Ishikawa (cell line): ENCODE results near the gene C1QTNF4.

Experiments
- TAF1 ChIP-seq: IDR thresholded peaks from 2 replicates; pipeline ENCODE4 v1.6.1; 2012; ENCODE audit warnings: low read depth, mild to moderate bottlenecking
- TEAD4 ChIP-seq: IDR thresholded peaks from 2 replicates; pipeline ENCODE4 v1.6.1; 2012
- YY1 ChIP-seq: IDR thresholded peaks from 2 replicates; pipeline ENCODE4 v1.6.1; 2012; ENCODE audit warnings: low read depth

DNA sequence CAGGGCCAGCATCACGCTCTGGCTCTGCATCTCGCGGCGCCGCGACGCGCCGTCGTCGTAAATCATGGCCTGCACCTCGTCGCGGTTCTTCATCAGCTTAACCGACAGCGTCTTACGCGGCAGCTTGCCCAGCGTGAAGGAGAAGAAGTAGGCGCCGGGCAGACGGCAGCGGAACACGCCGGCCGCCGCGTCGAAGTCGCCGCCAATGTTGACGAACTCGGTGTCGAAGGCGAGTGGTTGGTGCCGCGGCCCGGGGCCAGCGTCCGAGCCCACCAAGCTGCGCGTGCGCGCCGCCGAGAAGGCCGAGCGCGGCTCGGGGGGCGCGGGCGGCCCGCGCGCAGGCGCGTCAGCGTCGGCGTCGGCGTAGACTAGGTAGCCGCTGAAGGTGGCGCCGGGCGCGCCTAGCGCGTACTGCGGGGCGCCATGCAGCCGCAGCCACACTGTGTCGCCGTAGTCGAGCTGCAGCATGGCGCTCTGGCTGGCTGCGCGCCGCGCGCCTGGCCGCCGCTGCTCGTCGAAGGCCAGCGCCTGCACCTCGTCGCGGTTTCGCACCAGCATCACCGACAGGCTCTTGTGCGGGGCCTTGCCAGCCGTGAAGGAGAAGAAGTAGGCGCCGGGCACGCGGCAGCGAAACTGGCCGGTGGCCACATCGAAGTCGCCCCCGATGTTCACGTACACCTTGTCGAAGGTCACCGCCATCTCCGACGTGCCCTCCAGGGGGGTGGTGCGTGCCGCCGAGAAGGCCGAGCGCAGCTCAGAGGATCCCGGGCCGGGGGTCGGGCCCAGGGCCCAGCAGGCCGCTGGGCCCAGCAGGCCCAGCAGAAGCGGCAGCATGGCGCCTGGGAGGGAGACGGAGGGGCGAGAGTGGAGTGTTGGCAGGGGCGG is 4.0 kb downstream of the C1QTNF4 start:
- TF ChIP-seq YY1 (no peak), TAF1 (no peak), TEAD4 (no peak)
